Daoy (cell line): ENCODE data around the gene FAM83F. TPM values are rescaled to one million over a fixed set of nuclear protein-coding genes. Genes with fewer than 3 reads are reported as not detected.

Source experiments
- DNase-seq: peaks from one replicate; pipeline ENCODE4 v3.0.0-alpha.2; 2015; ENCODE audit warnings: low read depth
- total RNA-seq: library from RNA; depleted of rRNA; stranded (reverse); fragments of >200 nt; shearing (Covaris generic); gene quantifications from 2 replicates; pipeline ENCODE4 v1.2.3, GENCODE V29; 2014; rRNA removed

The FAM83F gene
- total RNA-seq, 1 experiment from 2014 or later, result 0.06 TPM

DNA sequence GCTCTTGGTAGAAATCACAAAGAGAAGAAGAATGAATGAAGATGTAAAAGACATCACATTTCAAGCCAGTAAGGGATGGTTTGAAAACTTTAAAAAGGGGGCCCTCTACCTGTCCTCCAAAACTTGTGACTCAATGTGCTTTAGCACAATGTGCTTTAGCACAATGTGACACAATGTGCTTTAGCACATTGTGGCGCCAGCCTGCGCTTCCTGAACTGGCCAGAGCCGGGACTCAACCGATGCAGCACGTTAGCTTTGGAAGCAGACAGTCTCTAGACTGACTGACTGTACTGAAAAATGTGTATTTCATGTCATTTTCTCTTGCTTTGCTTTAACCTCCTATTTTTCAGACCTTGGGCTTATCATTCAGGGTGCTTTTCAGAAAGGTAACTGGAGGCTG lies 63.5 kb downstream of the FAM83F start:
- DNase-seq, result no peak

DNA sequence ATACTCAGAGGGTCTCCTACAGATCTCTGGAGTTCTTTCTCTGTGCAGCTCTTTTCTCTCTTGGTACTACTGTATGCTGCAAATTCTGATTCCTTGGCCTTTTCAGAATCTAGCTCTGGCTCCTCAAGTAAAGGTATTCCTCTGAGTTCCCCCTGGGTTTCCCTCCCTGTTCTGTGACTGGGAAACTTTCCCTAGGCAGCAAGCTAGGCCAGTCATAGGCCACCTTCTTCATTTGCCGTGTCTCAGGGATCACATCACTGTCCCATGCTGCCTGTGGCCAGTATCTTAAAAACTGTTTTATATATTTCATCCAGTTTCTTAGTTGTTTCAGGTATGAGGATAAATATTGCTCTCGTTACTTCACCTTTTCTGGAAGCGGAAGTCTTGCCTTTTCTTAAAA lies 71.2 kb downstream of the FAM83F start:
- DNase-seq, result no peak

GRCh38 chr22:40067639-40068038 lies 72.9 kb downstream of the FAM83F start:
- DNase-seq, result no peak

- no peak for DNase-seq
Observed at GRCh38 chr22:40070701-40071100, 75.9 kb downstream of the FAM83F start.

GRCh38 chr22:40071720-40072119 lies 77.0 kb downstream of the FAM83F start:
- no peak for DNase-seq

DNA sequence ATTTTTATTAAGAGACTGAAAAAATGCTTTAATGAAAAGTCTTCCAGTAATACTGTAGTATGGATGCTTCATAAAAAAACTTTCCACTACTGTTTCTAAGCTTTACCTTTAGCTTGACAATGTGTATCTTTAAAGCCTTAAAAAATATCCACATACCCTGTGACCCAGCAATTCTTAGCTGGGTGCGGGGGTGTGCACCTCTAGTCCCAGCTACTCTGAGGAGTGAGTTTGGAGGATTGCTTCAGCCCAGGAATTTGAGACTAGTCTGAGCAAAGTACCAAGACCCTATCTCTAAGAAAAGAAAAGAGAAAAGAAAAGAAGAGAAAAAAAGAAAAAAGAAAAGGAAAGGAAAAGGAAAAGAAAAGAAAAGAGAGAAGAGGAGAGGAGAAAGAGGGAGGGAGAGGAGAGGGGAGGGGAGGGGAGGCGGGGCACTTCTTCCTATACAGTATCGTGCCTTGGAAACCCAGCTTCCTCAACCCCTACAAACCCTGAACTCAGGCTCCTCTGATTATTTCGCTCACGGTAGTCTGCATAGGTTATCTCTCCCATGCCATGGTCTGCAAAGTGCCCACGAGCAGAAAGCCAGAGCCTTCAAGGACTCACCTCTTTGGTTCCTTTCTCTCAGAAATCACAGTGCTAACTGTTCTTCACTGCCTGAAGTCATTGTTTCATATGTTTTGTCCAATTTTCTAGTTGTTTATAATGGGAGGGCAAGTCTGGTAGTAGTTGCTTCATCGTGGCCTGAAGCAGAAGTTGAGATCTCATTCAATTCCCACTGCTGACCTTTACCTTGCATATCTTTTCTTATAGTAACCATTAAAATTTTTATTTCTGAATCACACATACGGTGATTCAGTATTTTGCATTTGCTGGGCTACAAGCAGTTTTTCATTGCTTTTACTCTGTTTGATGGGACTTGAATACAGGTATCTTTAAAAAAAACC lies 82.2 kb downstream of the FAM83F start:
- no peak for DNase-seq

DNA sequence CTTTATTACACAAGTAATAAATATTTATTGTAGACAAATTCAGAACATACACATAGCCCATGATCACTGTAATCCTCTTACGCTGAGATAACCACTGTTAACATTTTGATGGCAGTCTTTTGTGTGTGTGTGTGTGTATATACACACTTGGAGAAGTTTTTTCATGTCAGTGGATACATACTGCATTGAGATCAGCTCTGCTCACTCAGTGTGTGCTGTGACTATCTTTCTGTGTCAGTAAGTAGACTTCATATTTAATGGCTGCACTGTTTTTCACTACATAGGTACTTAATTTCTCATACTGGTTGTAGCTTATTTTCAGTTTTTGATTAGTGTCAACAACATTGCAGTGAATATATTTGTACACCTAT lies 82.9 kb downstream of the FAM83F start:
- no peak for DNase-seq

DNA sequence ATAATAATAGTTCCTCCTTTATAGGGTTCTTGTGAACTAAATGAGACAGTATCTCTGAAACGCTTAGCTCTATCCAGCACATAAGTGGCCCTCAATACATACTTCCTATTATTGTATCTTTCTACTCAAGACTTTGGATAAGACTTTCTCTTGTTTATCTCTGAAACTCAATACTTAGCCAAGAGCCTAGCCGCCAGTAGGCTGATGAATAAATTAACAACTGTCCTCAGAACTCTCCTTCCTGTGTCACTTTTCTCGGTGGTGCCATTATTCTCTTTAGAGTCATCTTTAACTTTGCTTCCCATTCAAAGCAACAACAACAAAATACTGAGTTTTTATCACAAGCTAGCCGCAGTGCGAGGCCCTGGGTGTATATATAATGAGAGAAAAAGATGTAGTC lies 86.9 kb downstream of the FAM83F start:
- DNase-seq, result no peak

DNA sequence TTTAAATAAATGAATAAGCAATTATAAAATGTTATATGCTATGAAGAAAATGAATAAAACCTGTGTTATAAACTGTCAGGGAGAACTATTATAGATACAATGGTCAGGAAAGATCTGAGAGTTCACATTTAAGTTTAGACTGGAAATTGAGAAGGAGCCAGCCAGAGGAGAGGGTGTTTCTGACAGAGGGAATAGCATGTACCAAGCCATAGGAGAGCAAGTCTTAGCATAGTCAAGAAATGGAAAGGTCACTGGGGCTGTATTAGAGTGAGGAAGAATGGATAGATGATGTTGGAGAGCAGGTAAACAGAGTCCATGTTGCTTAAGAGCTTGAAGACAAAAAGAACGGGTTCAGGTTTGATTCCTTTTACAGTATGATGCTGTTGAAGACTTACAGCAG lies 87.4 kb downstream of the FAM83F start:
- DNase-seq, result no peak

- DNase-seq, result no peak
Observed at GRCh38 chr22:40083794-40084193, 89.0 kb downstream of the FAM83F start.

GRCh38 chr22:40084246-40084645 lies 89.5 kb downstream of the FAM83F start:
- no peak for DNase-seq

- DNase-seq, result no peak
Observed at GRCh38 chr22:40088818-40089217, 94.1 kb downstream of the FAM83F start.

Other genes with a start within 250 kb of the FAM83F start
- not detected in 2 replicates for gene ENTHD1, start 101.2 kb upstream of the FAM83F start, total RNA-seq
- gene GRAP2, start 93.9 kb upstream of the FAM83F start, total RNA-seq, result 0.11 TPM in 1 of 2 replicates, not detected in the other
- gene TMA7B, start 34.6 kb upstream of the FAM83F start, total RNA-seq, result not detected in 2 replicates
- 12.6 and 15.1 TPM in 2 replicates for gene TNRC6B, start 183.0 kb downstream of the FAM83F start, total RNA-seq